Measurements from ENCODE around the gene RGPD3. TPM values are rescaled to one million over a fixed set of nuclear protein-coding genes. Genes with fewer than 3 reads are reported as not detected.
"Not testable (repeated sequence)": the region's sequence is repeated elsewhere in the genome, so short reads cannot be mapped to it uniquely, and the experiment has no call there.

RGPD3 gene
- total and polyA plus RNA-seq, 10 of the 15 experiments (the other 5 are each of a cell fraction or from before 2014, with no cell fraction given), result 0.03 to 0.44 (median 0.09) TPM

DNA sequence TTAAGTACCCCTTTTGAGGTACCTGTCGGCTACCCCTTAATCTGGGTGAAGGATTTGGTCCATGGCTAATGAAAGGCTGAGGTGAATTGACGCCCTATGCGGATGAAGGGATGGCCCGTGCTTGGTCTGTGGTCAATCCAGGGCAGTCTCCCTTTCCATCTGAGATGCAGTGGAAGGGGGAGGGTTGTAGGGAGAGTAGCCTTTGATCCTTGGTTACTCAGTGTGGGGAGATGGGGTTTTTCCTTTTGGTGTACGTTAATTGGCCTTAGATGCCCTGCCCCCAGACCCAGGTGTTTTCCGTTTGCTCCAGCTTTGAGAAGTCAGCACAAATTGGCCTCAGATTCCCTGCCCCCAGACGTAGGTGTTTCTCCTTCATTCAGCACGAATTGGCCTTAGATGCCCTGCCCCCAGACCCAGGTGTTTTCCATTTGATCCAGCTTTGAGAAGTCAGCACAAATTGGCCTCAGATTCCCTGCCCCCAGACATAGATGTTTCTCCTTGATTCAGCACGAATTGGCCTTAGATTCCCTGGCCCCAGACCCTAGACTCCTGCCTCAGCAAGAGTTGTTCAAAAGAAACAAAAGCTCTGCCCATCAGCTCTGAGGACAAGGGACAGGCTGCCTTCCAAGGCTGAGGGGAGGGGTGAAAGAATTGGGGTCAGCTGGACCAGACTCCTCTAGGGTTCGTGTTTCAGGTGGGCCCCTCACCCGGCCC lies 40.6 kb upstream of the RGPD3 start:
- intact Hi-C loops (cut with micrococcal nuclease; ENCODE audit: unreplicated experiment); H3K27me3 ChIP-seq (replicated peaks in 1 of 2; ENCODE audit: control insufficient read depth in 2 of 2, insufficient read depth in 2 of 2, low read length in 1 of 2); H3K4me1 ChIP-seq (ENCODE audit: control insufficient read depth, insufficient read depth, low read length); H3K9ac ChIP-seq (ENCODE audit: control insufficient read depth, insufficient read depth, low read length); H3K27ac ChIP-seq (ENCODE audit: control insufficient read depth, insufficient read depth); H2AFZ ChIP-seq (ENCODE audit: control insufficient read depth, low read depth, low read length); BruUV-seq (replicated peaks); H3K79me2 ChIP-seq (ENCODE audit: control insufficient read depth, insufficient read depth, low read length); DNase-seq (ENCODE audit: low read depth, low spot score); SMC1A ChIA-PET (ENCODE audit: uncharacterized antibody, unreplicated experiment); H3K36me3 ChIP-seq (ENCODE audit: control insufficient read depth in 2 of 2, insufficient read depth in 2 of 2, low read length in 1 of 2); in situ Hi-C loops (cut with MboI); H3K9me3 ChIP-seq (replicated peaks; ENCODE audit: control insufficient read depth, insufficient read depth, low read length); FAIRE-seq; H4K20me1 ChIP-seq (ENCODE audit: control insufficient read depth, insufficient read depth); H3K4me2 ChIP-seq (ENCODE audit: control insufficient read depth, insufficient read depth); H3K4me3 ChIP-seq; POLR2A ChIA-PET; RAD21 ChIA-PET (ENCODE audit: unreplicated experiment); CTCF ChIA-PET: not testable (repeated sequence)
- WGBS (ENCODE audit: insufficient coverage, insufficient replicate concordance, low lambda C conversion rate, missing lambda C conversion rate), result 39% methylated on average over 6 of the region's 11 CpGs
- ATAC-seq, result peak; percentile 48

DNA sequence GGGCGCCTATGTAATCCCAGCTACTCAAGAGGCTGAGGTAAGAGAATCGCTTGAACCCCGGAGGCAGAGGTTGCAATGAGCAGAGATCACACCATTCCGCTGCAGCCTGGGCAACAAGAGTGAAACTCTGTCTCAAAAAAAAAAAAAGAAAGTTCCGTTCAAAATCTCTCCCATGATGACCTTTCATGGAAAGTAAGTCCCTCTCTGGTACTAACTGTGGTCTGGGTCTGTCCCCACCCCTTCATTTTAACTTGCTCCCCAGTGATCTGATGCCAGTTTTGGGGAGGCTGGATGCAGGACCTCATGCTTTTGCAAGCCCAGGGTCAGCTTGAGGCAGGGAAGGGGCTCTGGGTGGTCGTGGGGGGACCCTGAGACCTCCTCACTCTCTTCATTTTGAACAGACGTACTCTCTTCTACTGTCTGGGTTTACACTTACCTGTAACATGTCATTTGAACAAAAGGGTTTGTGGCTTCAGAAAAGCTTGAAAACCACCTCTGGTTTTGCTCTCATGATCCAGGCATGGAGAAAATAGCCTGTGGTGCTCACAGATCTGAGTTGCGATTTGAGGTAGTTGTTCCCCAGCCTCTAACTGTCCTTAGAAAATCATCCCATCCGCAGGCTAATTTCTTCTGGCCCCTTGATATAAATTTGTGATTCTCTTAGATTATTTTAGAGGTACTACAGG lies 37.9 kb upstream of the RGPD3 start:
- H3K36me3 ChIP-seq (ENCODE audit: control insufficient read depth in 2 of 2, insufficient read depth in 2 of 2, low read length in 1 of 2); H3K4me1 ChIP-seq (ENCODE audit: control insufficient read depth, insufficient read depth, low read length); DNase-seq (ENCODE audit: low read depth, low spot score); H3K79me2 ChIP-seq (ENCODE audit: control insufficient read depth, insufficient read depth, low read length); H3K9ac ChIP-seq (ENCODE audit: control insufficient read depth, insufficient read depth, low read length); POLR2A ChIA-PET; H2AFZ ChIP-seq (ENCODE audit: control insufficient read depth, low read depth, low read length); H3K27ac ChIP-seq (ENCODE audit: control insufficient read depth, insufficient read depth); BruUV-seq (replicated peaks); H3K27me3 ChIP-seq (replicated peaks in 1 of 2; ENCODE audit: control insufficient read depth in 2 of 2, insufficient read depth in 2 of 2, low read length in 1 of 2); ATAC-seq; RAD21 ChIA-PET (ENCODE audit: unreplicated experiment); H3K4me2 ChIP-seq (ENCODE audit: control insufficient read depth, insufficient read depth); CTCF ChIA-PET; H4K20me1 ChIP-seq (ENCODE audit: control insufficient read depth, insufficient read depth); H3K4me3 ChIP-seq; H3K9me3 ChIP-seq (replicated peaks; ENCODE audit: control insufficient read depth, insufficient read depth, low read length); FAIRE-seq; in situ Hi-C loops (cut with MboI); intact Hi-C loops (cut with micrococcal nuclease; ENCODE audit: unreplicated experiment); SMC1A ChIA-PET (ENCODE audit: uncharacterized antibody, unreplicated experiment): not testable (repeated sequence)
- WGBS (ENCODE audit: insufficient coverage, insufficient replicate concordance, low lambda C conversion rate, missing lambda C conversion rate), result 69% methylated on average over 3 of the region's 9 CpGs

DNA sequence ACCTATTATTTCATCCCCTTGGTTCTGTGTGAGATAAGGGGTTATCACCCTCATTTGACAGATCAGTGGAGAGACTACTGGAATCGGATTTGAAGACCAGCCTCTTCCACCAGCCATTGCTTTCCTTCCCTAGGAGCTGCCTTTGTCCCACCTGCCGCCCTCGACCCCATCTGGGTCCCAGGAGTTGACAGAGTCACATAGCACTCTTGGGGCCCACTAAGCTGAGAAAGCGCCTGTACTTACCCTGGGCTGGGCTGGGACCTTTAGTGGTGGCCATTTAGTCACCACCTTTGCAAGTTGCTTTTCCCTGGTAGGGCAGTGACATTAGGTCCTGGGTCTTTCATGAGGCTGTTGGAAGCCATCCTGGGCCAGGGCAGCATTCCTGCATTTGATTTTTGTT lies 36.6 kb upstream of the RGPD3 start:
- H3K9ac ChIP-seq (ENCODE audit: control insufficient read depth, insufficient read depth, low read length); DNase-seq (ENCODE audit: low read depth, low spot score); H3K4me2 ChIP-seq (ENCODE audit: control insufficient read depth, insufficient read depth); ATAC-seq; H3K27me3 ChIP-seq (replicated peaks in 1 of 2; ENCODE audit: control insufficient read depth in 2 of 2, insufficient read depth in 2 of 2, low read length in 1 of 2); FAIRE-seq; H3K9me3 ChIP-seq (replicated peaks; ENCODE audit: control insufficient read depth, insufficient read depth, low read length); in situ Hi-C loops (cut with MboI); H3K79me2 ChIP-seq (ENCODE audit: control insufficient read depth, insufficient read depth, low read length); BruUV-seq (replicated peaks); H3K4me1 ChIP-seq (ENCODE audit: control insufficient read depth, insufficient read depth, low read length); POLR2A ChIA-PET; H4K20me1 ChIP-seq (ENCODE audit: control insufficient read depth, insufficient read depth); H3K4me3 ChIP-seq; H3K36me3 ChIP-seq (ENCODE audit: control insufficient read depth in 2 of 2, insufficient read depth in 2 of 2, low read length in 1 of 2); intact Hi-C loops (cut with micrococcal nuclease; ENCODE audit: unreplicated experiment); RAD21 ChIA-PET (ENCODE audit: unreplicated experiment); CTCF ChIA-PET; H3K27ac ChIP-seq (ENCODE audit: control insufficient read depth, insufficient read depth); SMC1A ChIA-PET (ENCODE audit: uncharacterized antibody, unreplicated experiment); H2AFZ ChIP-seq (ENCODE audit: control insufficient read depth, low read depth, low read length): not testable (repeated sequence)
- 10% methylated on average over 4 of the region's 4 CpGs for WGBS (ENCODE audit: insufficient coverage, insufficient replicate concordance, low lambda C conversion rate, missing lambda C conversion rate)

DNA sequence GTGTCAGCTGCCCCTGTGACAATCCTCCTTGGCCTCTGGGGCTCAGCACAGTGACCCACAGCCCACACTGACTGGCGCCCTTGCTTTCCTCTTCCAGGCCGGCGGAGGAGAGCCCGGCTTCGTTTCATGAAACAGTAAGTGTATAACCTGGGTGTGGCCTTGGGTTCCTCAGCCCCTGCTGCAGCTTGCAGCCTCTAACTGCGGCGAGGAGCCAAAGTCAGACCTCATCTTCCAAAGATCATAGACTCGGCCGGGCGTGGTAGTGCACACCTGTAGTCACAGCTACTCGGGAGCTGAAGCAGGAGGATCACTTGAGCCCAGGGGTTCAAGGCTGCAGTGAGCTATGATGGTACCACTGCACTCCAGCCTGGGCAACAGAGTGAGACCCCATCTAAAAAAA lies 36.0 kb upstream of the RGPD3 start:
- in situ Hi-C loops (cut with MboI); H3K79me2 ChIP-seq (ENCODE audit: control insufficient read depth, insufficient read depth, low read length); ATAC-seq; H3K4me3 ChIP-seq; SMC1A ChIA-PET (ENCODE audit: uncharacterized antibody, unreplicated experiment); H3K4me2 ChIP-seq (ENCODE audit: control insufficient read depth, insufficient read depth); H3K9me3 ChIP-seq (replicated peaks; ENCODE audit: control insufficient read depth, insufficient read depth, low read length); H3K27ac ChIP-seq (ENCODE audit: control insufficient read depth, insufficient read depth); H3K27me3 ChIP-seq (replicated peaks in 1 of 2; ENCODE audit: control insufficient read depth in 2 of 2, insufficient read depth in 2 of 2, low read length in 1 of 2); BruUV-seq (replicated peaks); H3K36me3 ChIP-seq (ENCODE audit: control insufficient read depth in 2 of 2, insufficient read depth in 2 of 2, low read length in 1 of 2); intact Hi-C loops (cut with micrococcal nuclease; ENCODE audit: unreplicated experiment); RAD21 ChIA-PET (ENCODE audit: unreplicated experiment); H4K20me1 ChIP-seq (ENCODE audit: control insufficient read depth, insufficient read depth); DNase-seq (ENCODE audit: low read depth, low spot score); CTCF ChIA-PET; POLR2A ChIA-PET; H2AFZ ChIP-seq (ENCODE audit: control insufficient read depth, low read depth, low read length); H3K9ac ChIP-seq (ENCODE audit: control insufficient read depth, insufficient read depth, low read length); FAIRE-seq; H3K4me1 ChIP-seq (ENCODE audit: control insufficient read depth, insufficient read depth, low read length): not testable (repeated sequence)
- WGBS (ENCODE audit: insufficient coverage, insufficient replicate concordance, low lambda C conversion rate, missing lambda C conversion rate), result 40% methylated on average over 6 of the region's 11 CpGs
